ENCODE results near the gene ZNF268.

Gene ZNF268

DNA sequence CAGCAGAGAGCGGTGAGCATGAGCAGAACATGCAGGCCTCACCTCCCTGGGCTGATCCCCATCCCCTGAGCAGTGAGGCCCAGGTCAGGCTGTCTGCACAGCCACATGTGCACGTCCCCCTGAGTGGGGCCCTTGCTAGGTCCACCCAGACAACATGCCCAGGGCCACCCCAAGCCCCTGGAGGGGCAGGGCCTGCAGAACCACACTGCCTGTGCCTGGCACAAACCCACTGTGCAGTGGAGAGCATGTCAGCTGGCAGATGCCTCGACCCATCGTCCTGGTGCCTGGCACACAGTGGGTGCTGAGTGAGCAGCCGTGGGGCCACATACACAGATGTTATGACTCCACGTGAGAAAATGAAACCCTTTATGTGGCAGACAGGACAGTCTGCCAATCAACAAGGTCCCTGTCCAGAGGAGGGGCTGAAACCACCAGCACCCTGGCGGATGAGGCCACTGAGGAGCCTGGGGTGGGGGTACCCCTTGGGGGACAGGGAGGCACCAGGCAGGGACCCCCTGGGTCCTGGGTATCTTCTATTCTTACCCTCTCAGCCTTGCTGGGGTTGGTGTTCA is 46.1 kb downstream of the ZNF268 start (continued):
- TF ChIP-seq, protein P1, sequence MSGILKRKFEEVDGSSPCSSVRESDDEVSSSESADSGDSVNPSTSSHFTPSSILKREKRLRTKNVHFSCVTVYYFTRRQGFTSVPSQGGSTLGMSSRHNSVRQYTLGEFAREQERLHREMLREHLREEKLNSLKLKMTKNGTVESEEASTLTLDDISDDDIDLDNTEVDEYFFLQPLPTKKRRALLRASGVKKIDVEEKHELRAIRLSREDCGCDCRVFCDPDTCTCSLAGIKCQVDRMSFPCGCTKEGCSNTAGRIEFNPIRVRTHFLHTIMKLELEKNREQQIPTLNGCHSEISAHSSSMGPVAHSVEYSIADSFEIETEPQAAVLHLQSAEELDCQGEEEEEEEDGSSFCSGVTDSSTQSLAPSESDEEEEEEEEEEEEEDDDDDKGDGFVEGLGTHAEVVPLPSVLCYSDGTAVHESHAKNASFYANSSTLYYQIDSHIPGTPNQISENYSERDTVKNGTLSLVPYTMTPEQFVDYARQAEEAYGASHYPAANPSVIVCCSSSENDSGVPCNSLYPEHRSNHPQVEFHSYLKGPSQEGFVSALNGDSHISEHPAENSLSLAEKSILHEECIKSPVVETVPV (CRISPR knock-in tag; IDR thresholded peaks at IDR 0.05): no peak
- TF ChIP-seq PPARA (CRISPR knock-in tag; IDR thresholded peaks at IDR 0.05; ENCODE audit: borderline replicate concordance): no peak
- TF ChIP-seq CSDC2 (CRISPR knock-in tag; IDR thresholded peaks at IDR 0.05): no peak
- TF ChIP-seq ISL1 (CRISPR knock-in tag; IDR thresholded peaks at IDR 0.05): no peak
- no peak for TF ChIP-seq SNAI2 (CRISPR knock-in tag; IDR thresholded peaks at IDR 0.05)

DNA sequence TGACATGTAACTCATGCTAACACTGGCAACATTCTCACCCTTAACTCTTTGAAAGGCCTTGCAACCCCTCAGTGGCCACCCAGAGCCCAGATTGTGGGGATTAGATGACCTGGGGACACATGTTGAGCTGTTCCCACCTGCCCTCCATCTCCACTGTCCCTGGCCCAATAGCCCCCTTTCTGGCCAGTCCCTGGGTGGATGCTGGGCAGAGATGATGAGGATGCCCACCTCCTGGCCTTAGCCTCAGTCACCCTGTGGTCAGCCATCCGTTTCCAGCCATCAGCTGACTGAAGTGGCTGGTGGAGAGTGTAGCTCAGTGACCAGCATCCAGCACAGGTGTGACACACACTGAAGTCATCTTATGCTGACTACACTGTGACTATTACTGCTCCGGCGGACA is 49.7 kb downstream of the ZNF268 start:
- TF ChIP-seq ZNF8 (CRISPR knock-in tag; IDR thresholded peaks at IDR 0.05) (no peak), SNAI2 (CRISPR knock-in tag; IDR thresholded peaks at IDR 0.05) (no peak), ZFP3 (CRISPR knock-in tag; IDR thresholded peaks at IDR 0.05) (no peak), GLIS3 (CRISPR knock-in tag; IDR thresholded peaks at IDR 0.05) (no peak), OSR1 (CRISPR knock-in tag; IDR thresholded peaks at IDR 0.05) (no peak), ARNTL (CRISPR knock-in tag; IDR thresholded peaks at IDR 0.05; ENCODE audit: borderline replicate concordance, low read depth) (no peak), RARB (CRISPR knock-in tag; IDR thresholded peaks at IDR 0.05) (no peak), CSDC2 (CRISPR knock-in tag; IDR thresholded peaks at IDR 0.05) (no peak), ZC3H10 (CRISPR knock-in tag; IDR thresholded peaks at IDR 0.05) (no peak), ISL1 (CRISPR knock-in tag; IDR thresholded peaks at IDR 0.05) (no peak), TCF4 (CRISPR knock-in tag; IDR thresholded peaks at IDR 0.05; ENCODE audit: borderline replicate concordance) (no peak)
- TF ChIP-seq, protein P1 (CRISPR knock-in tag; IDR thresholded peaks at IDR 0.05): no peak
- TF ChIP-seq, protein P2, sequence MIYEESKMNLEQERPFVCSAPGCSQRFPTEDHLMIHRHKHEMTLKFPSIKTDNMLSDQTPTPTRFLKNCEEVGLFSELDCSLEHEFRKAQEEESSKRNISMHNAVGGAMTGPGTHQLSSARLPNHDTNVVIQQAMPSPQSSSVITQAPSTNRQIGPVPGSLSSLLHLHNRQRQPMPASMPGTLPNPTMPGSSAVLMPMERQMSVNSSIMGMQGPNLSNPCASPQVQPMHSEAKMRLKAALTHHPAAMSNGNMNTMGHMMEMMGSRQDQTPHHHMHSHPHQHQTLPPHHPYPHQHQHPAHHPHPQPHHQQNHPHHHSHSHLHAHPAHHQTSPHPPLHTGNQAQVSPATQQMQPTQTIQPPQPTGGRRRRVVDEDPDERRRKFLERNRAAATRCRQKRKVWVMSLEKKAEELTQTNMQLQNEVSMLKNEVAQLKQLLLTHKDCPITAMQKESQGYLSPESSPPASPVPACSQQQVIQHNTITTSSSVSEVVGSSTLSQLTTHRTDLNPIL (CRISPR knock-in tag; IDR thresholded peaks at IDR 0.05; ENCODE audit: low read depth): no peak
- TF ChIP-seq, protein P3, sequence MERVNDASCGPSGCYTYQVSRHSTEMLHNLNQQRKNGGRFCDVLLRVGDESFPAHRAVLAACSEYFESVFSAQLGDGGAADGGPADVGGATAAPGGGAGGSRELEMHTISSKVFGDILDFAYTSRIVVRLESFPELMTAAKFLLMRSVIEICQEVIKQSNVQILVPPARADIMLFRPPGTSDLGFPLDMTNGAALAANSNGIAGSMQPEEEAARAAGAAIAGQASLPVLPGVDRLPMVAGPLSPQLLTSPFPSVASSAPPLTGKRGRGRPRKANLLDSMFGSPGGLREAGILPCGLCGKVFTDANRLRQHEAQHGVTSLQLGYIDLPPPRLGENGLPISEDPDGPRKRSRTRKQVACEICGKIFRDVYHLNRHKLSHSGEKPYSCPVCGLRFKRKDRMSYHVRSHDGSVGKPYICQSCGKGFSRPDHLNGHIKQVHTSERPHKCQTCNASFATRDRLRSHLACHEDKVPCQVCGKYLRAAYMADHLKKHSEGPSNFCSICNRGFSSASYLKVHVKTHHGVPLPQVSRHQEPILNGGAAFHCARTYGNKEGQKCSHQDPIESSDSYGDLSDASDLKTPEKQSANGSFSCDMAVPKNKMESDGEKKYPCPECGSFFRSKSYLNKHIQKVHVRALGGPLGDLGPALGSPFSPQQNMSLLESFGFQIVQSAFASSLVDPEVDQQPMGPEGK (CRISPR knock-in tag; IDR thresholded peaks at IDR 0.05; ENCODE audit: borderline replicate concordance): no peak
- ATAC-seq: no peak

DNA sequence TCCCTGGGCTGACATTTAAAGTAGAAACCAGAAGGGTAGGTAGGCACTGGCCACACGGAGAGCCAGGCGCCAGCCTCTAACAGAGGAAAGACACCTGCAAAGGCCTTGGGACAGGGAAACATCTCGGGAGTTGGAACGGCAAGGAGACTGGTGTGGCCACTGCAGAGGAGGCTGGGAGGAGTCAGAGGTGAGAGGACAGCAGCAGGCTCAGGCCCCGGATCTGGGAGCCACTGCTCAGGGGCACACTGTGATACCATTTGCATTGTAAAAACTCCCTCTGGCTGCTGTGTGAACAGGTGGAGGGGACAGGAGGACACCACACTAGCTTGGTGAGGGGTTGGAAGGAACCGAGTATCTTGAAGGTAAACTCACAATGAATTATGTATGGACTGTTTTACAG is 51.7 kb downstream of the ZNF268 start:
- ATAC-seq: no peak
- TF ChIP-seq CSDC2 (CRISPR knock-in tag; IDR thresholded peaks at IDR 0.05) (no peak), ESRRG (CRISPR knock-in tag; IDR thresholded peaks at IDR 0.05) (no peak), ZFP30 (CRISPR knock-in tag; IDR thresholded peaks at IDR 0.05) (no peak), OSR1 (CRISPR knock-in tag; IDR thresholded peaks at IDR 0.05) (no peak), ZNF565 (CRISPR knock-in tag; conservative IDR thresholded peaks at IDR 0.05; ENCODE audit: low read depth) (no peak), TCF4 (CRISPR knock-in tag; IDR thresholded peaks at IDR 0.05; ENCODE audit: borderline replicate concordance) (no peak), BACH2 (CRISPR knock-in tag; IDR thresholded peaks at IDR 0.05; ENCODE audit: borderline replicate concordance) (no peak)
- TF ChIP-seq, protein P4, sequence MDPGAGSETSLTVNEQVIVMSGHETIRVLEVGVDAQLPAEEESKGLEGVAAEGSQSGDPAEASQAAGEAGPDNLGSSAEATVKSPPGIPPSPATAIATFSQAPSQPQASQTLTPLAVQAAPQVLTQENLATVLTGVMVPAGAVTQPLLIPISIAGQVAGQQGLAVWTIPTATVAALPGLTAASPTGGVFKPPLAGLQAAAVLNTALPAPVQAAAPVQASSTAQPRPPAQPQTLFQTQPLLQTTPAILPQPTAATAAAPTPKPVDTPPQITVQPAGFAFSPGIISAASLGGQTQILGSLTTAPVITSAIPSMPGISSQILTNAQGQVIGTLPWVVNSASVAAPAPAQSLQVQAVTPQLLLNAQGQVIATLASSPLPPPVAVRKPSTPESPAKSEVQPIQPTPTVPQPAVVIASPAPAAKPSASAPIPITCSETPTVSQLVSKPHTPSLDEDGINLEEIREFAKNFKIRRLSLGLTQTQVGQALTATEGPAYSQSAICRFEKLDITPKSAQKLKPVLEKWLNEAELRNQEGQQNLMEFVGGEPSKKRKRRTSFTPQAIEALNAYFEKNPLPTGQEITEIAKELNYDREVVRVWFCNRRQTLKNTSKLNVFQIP (CRISPR knock-in tag; IDR thresholded peaks at IDR 0.05; ENCODE audit: borderline replicate concordance, low read depth): no peak
- TF ChIP-seq, protein P2 (CRISPR knock-in tag; IDR thresholded peaks at IDR 0.05; ENCODE audit: low read depth): no peak
- TF ChIP-seq, protein P3 (CRISPR knock-in tag; IDR thresholded peaks at IDR 0.05; ENCODE audit: borderline replicate concordance): no peak
